HG02938 (cell line): ENCODE data around the gene PPP1R14B.

Experiments
- ATAC-seq: cut with Tn5 transposase; IDR thresholded peaks from one replicate; pipeline ENCODE4 v1.9.1; 2021; ENCODE audit warnings: mild to moderate bottlenecking, moderate library complexity; ENCODE audit not compliant: unreplicated experiment

The PPP1R14B gene

GRCh38 chr11:64262271-64263002, 15.7 kb upstream of the PPP1R14B start:
- ATAC-seq, result no peak

GRCh38 chr11:64261556-64262080, 14.9 kb upstream of the PPP1R14B start:
- ATAC-seq, result no peak

- ATAC-seq, result no peak
Observed at GRCh38 chr11:64260147-64260708, 13.5 kb upstream of the PPP1R14B start.

- ATAC-seq, result no peak
Observed at GRCh38 chr11:64259533-64260067, 12.9 kb upstream of the PPP1R14B start.

GRCh38 chr11:64258946-64259532, 12.3 kb upstream of the PPP1R14B start:
- no peak for ATAC-seq

GRCh38 chr11:64258356-64258755, 11.6 kb upstream of the PPP1R14B start:
- ATAC-seq, result no peak

GRCh38 chr11:64256300-64256699, 9.6 kb upstream of the PPP1R14B start:
- no peak for ATAC-seq

- ATAC-seq, result no peak
Observed at GRCh38 chr11:64255135-64256128, 8.7 kb upstream of the PPP1R14B start.

- no peak for ATAC-seq
Observed at GRCh38 chr11:64254326-64254725, 7.6 kb upstream of the PPP1R14B start.

- ATAC-seq, result no peak
Observed at GRCh38 chr11:64253481-64253880, 6.7 kb upstream of the PPP1R14B start.

- no peak for ATAC-seq
Observed at GRCh38 chr11:64253043-64253442, 6.3 kb upstream of the PPP1R14B start.

- ATAC-seq, result no peak
Observed at GRCh38 chr11:64252003-64252872, 5.5 kb upstream of the PPP1R14B start.

GRCh38 chr11:64251753-64252002, 4.9 kb upstream of the PPP1R14B start:
- no peak for ATAC-seq

- no peak for ATAC-seq
Observed at GRCh38 chr11:64251016-64251752, 4.4 kb upstream of the PPP1R14B start, which contains the start of gene PLCB3. PLCB3 (plus strand) TSS chr11:64251530; CDS start chr11:64251650, 120 bp downstream.

GRCh38 chr11:64250415-64251015, 3.8 kb upstream of the PPP1R14B start:
- no peak for ATAC-seq

GRCh38 chr11:64249563-64250414, 3.0 kb upstream of the PPP1R14B start:
- ATAC-seq, result no peak

GRCh38 chr11:64249038-64249437, 2.3 kb upstream of the PPP1R14B start:
- ATAC-seq, result no peak

GRCh38 chr11:64248578-64248977, 1.8 kb upstream of the PPP1R14B start:
- ATAC-seq, result no peak
